Activated T-helper 1 cell treated with anti-CD3 and anti-CD28 coated beads, Interleukin-12 subunit alpha, Interleukin-12 subunit beta, Interleukin-2, Interleukin-4 antibody, amounts not matched to agents 30 ng/mL and 10 ng/mL and 1 ng/mL, durations not matched to agents 14 hours and 24 hours and 36 hours (primary cell): ENCODE data around the gene DBX1. TPM values are rescaled to one million over a fixed set of nuclear protein-coding genes. Genes with fewer than 3 reads are reported as not detected.

Source experiments
- DNase-seq: peaks from one replicate; pipeline ENCODE4 v3.0.0; 2021; ENCODE audit warnings: low spot score
- H3K27ac Mint-ChIP-seq: one replicate; pipeline ENCODE4 v1.8.0; 2021; ENCODE audit warnings: mild to moderate bottlenecking, mixed read lengths
- H3K27me3 Mint-ChIP-seq: one replicate; pipeline ENCODE4 v1.8.0; 2022; ENCODE audit warnings: mild to moderate bottlenecking, moderate library complexity, mixed read lengths; ENCODE audit not compliant: insufficient read depth
- H3K36me3 Mint-ChIP-seq: one replicate; pipeline ENCODE4 v1.8.0; 2021; ENCODE audit warnings: low read depth, mixed read lengths
- H3K4me1 Mint-ChIP-seq: one replicate; pipeline ENCODE4 v1.8.0; 2021; ENCODE audit warnings: low read depth, mixed read lengths
- H3K4me3 Mint-ChIP-seq: one replicate; pipeline ENCODE4 v1.8.0; 2021; ENCODE audit warnings: mild to moderate bottlenecking, moderate library complexity, mixed read lengths
- H3K9me3 Mint-ChIP-seq: one replicate; pipeline ENCODE4 v1.8.0; 2021; ENCODE audit warnings: mixed read lengths
- intact Hi-C: fragments of 100-400 bp; cut with micrococcal nuclease; formaldehyde crosslinking; loops from one replicate; pipeline ENCODE4 v1.15.1; 2024
- total RNA-seq: library from RNA; stranded (reverse); gene quantifications from 2 replicates; pipeline ENCODE4 v1.2.3, GENCODE V29; 2022

The DBX1 gene
- total RNA-seq, 1 donor from 2014 or later: not detected

- peaks cover 20% of the 10 kb centered on the region for H3K27me3 Mint-ChIP-seq
- peak; percentile 43 for DNase-seq
- H3K4me1 Mint-ChIP-seq: peaks cover 14% of the 10 kb centered on the region
- intact Hi-C loops: loop anchor here (1.0 kb wide), 4 partner anchors 177 to 544 kb away; no protein-coding TSS in a partner anchor
- no peak overlapping the region for H3K27ac Mint-ChIP-seq
- H3K36me3 Mint-ChIP-seq: no peaks in the 10 kb centered on the region
- no peak overlapping the region for H3K4me3 Mint-ChIP-seq
- no peaks in the 10 kb centered on the region for H3K9me3 Mint-ChIP-seq
Observed at GRCh38 chr11:20127671-20128527, 32.4 kb downstream of the DBX1 start.

DNA sequence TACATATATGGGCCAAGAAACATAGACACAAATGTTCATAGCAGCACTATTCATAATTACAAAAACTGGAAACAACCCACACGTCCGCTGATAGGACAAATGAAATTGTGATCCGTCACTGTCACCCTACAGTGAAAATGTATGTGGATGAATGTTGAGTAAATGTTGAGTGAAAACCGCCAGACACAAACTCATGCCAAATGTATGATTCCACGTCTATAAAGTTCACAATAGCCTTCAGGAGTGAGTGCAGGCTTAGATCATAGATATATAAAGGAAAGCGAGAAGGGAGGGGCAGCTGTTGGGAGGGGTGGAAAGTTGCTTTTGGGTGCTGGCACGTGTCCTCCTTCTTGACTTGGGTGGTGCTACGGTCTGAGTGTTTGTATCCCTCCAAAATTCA, 33.6 kb downstream of the DBX1 start:
- Mint-ChIP-seq H3K9me3 (no peaks in the 10 kb centered on the region), H3K27me3 (peaks cover 20% of the 10 kb centered on the region), H3K4me1 (peaks cover 4% of the 10 kb centered on the region), H3K4me3 (no peak overlapping the region), H3K27ac (no peak overlapping the region), H3K36me3 (no peaks in the 10 kb centered on the region)
- intact Hi-C loops: no loop called here
- no peak for DNase-seq

GRCh38 chr11:20125927-20126326, 34.3 kb downstream of the DBX1 start:
- no peak overlapping the region for H3K4me3 Mint-ChIP-seq
- intact Hi-C loops: no loop called here
- no peaks in the 10 kb centered on the region for H3K9me3 Mint-ChIP-seq
- no peak overlapping the region for H3K27ac Mint-ChIP-seq
- no peaks in the 10 kb centered on the region for H3K4me1 Mint-ChIP-seq
- peaks cover 18% of the 10 kb centered on the region for H3K27me3 Mint-ChIP-seq
- no peaks in the 10 kb centered on the region for H3K36me3 Mint-ChIP-seq
- DNase-seq: no peak

DNA sequence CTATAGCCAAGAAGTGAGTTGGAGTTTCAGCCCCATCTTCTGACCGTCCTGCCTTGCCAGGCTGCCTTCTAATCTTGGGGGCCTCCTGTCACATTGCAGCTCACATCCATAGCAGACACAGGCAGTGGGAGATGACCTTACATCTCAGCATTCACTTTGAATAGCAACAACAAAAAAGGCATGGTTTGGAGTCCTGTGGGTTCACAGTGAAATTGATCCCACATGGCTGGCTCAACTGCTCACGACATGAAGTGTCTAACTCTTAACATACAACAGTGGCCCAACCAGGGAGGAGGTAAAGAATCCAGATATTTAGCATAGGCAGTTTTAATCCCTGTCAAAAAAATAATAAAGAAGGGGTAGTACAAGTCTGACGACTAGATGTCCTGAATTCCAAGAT, 38.1 kb downstream of the DBX1 start:
- H3K27me3 Mint-ChIP-seq: peaks cover 15% of the 10 kb centered on the region
- DNase-seq: no peak
- intact Hi-C loops: no loop called here

DNA sequence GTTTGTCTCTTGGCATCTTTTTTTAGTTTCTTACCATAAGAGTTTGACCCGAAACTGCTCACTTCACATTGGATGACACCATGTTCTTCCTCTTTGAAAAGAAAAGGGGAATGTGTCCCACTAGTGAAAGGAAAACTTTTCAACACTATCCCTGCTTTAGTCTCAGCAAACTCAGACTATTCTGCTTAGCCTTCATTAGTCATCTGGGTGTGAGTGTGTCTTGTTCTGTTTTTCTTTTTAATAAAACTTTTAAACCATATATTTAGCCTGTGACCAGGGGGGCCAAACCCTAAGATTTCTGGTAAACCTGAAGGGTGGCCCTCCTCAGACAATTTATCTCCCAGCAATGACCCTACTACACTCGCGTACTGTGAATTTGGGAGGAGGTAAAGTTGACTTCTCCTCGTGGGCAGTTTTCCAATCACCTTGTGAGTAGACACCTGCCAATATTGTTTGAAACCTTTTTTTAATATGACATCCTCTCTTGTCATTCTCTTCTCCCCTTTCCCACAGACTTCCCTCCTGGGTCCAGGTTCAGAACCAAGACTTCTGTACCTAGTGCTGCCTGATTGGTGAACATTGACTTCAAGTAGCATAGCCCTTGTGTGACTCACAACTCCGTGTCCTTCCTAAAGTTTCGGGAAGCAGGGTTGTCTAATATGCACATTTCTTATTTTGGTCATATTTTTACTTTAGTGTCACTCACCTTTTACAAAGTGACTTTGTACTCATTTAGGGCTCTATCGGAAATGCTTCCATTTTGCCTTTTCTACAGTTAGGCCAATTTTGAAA, 39.9 kb downstream of the DBX1 start:
- no peaks in the 10 kb centered on the region for H3K36me3 Mint-ChIP-seq
- H3K4me3 Mint-ChIP-seq: no peak overlapping the region
- peaks cover 10% of the 10 kb centered on the region for H3K27me3 Mint-ChIP-seq
- no peak overlapping the region for H3K27ac Mint-ChIP-seq
- DNase-seq: no peak
- no peaks in the 10 kb centered on the region for H3K4me1 Mint-ChIP-seq
- no peaks in the 10 kb centered on the region for H3K9me3 Mint-ChIP-seq
- intact Hi-C loops: no loop called here

More for the DNA sequence above, 38.1 kb downstream of the DBX1 start:
- Mint-ChIP-seq H3K4me3 (no peak overlapping the region), H3K27ac (no peak overlapping the region), H3K36me3 (no peaks in the 10 kb centered on the region), H3K4me1 (no peaks in the 10 kb centered on the region), H3K9me3 (no peaks in the 10 kb centered on the region)

GRCh38 chr11:20119315-20119714, 41.0 kb downstream of the DBX1 start:
- Mint-ChIP-seq H3K36me3 (no peaks in the 10 kb centered on the region), H3K9me3 (no peaks in the 10 kb centered on the region), H3K27me3 (peaks cover 9% of the 10 kb centered on the region), H3K27ac (no peak overlapping the region), H3K4me1 (no peaks in the 10 kb centered on the region), H3K4me3 (no peak overlapping the region)
- DNase-seq: no peak
- intact Hi-C loops: no loop called here

DNA sequence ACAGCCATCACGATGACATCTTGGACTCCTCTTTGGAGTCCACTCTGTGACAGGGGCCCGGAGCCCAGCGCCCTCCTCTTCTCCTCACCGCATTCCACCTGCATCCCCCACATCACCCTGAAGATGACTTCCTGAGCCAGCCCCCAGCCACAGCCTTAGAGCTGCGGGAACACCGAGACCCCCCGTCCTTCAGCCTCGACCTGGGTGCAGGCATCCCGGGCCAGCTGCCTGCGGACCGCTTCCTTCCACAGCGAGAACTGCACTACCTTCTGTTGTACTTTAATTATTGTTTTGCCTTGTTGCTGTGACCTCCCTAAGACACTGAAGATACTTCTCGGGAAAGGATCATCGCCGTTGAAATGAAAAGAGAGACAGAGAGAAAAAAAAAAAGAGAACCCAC, 42.1 kb downstream of the DBX1 start:
- no peak overlapping the region for H3K27ac Mint-ChIP-seq
- no peak for DNase-seq
- no peaks in the 10 kb centered on the region for H3K36me3 Mint-ChIP-seq
- H3K27me3 Mint-ChIP-seq: peaks cover 9% of the 10 kb centered on the region
- H3K4me1 Mint-ChIP-seq: no peaks in the 10 kb centered on the region
- no peaks in the 10 kb centered on the region for H3K9me3 Mint-ChIP-seq
- no peak overlapping the region for H3K4me3 Mint-ChIP-seq
- intact Hi-C loops: no loop called here

DNA sequence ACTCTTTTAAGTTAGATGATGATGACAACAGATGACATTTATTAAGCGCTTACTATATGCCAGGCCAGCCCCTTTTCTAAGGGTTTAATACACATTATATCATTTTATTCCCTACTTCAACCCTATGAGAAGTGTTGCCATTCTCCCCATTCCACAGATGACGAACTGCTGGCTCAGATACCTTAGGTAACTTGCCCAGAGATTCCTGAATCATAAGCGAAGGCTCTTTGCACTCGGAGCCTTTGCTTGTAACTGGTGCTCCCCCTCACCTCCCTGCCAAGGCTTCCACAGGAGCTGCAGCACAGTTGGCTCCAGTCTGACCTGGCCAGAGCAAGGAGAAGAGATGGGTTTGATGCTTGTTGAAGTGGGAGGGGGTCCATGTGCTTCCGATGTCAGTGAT, 43.0 kb downstream of the DBX1 start:
- no peaks in the 10 kb centered on the region for H3K36me3 Mint-ChIP-seq
- no peak overlapping the region for H3K27ac Mint-ChIP-seq
- H3K27me3 Mint-ChIP-seq: peaks cover 7% of the 10 kb centered on the region
- no peaks in the 10 kb centered on the region for H3K4me1 Mint-ChIP-seq
- no peaks in the 10 kb centered on the region for H3K9me3 Mint-ChIP-seq
- DNase-seq: no peak
- no peak overlapping the region for H3K4me3 Mint-ChIP-seq
- intact Hi-C loops: no loop called here

DNA sequence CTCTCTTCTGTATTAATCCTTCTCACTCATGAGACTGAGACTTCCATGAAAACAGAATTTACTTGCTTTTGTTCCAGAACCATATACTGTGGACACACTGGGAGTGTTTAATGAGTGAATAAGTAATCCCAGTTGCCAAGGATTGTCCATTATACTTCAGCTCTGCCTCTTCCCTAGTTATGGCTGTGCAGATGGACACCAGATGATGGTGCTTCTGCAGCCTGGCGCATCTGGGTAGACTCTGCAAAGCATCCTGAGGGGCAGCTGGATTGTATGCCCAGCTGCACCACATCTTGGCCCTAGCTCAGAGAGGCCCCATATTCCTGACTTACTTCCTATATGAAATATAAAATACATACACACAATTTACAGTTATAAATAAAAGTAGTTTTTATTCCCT, 43.5 kb downstream of the DBX1 start:
- no peak for DNase-seq
- intact Hi-C loops: no loop called here
- Mint-ChIP-seq H3K4me3 (no peak overlapping the region), H3K36me3 (no peaks in the 10 kb centered on the region), H3K4me1 (no peaks in the 10 kb centered on the region), H3K27me3 (peaks cover 3% of the 10 kb centered on the region), H3K27ac (no peak overlapping the region), H3K9me3 (no peaks in the 10 kb centered on the region)

DNA sequence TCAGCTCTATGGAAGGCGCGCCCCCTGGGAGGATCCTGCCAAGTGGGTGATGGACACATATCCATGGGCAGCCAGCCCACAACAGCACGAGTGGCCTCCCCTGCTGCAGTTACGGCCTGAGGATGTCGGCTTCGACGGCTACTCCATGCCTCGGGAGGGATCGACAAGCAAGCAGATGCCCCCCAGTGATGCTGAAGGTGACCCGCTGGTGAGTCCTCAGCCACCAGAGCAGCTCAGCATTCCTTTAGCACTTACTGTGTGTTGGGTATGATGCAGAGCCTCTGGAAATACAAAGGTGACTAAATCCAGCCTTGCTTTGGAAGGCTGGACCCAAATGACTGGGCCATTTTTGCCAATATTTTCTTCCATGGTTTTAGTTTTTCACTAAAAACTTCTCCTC, 45.7 kb downstream of the DBX1 start:
- Mint-ChIP-seq H3K27ac (no peak overlapping the region), H3K4me3 (no peak overlapping the region), H3K9me3 (no peaks in the 10 kb centered on the region), H3K27me3 (no peaks in the 10 kb centered on the region), H3K4me1 (no peaks in the 10 kb centered on the region), H3K36me3 (no peaks in the 10 kb centered on the region)
- DNase-seq: no peak
- intact Hi-C loops: no loop called here

GRCh38 chr11:20113149-20113438, 47.2 kb downstream of the DBX1 start:
- no peak for DNase-seq
- Mint-ChIP-seq H3K36me3 (no peaks in the 10 kb centered on the region), H3K9me3 (no peaks in the 10 kb centered on the region), H3K4me3 (no peak overlapping the region), H3K27me3 (no peaks in the 10 kb centered on the region), H3K4me1 (no peaks in the 10 kb centered on the region), H3K27ac (no peak overlapping the region)
- intact Hi-C loops: no loop called here

- Mint-ChIP-seq H3K27me3 (no peaks in the 10 kb centered on the region), H3K36me3 (no peaks in the 10 kb centered on the region), H3K27ac (no peak overlapping the region), H3K4me1 (no peaks in the 10 kb centered on the region), H3K4me3 (no peak overlapping the region), H3K9me3 (no peaks in the 10 kb centered on the region)
- intact Hi-C loops: no loop called here
- no peak for DNase-seq
Observed at GRCh38 chr11:20112291-20113148, 47.8 kb downstream of the DBX1 start.

DNA sequence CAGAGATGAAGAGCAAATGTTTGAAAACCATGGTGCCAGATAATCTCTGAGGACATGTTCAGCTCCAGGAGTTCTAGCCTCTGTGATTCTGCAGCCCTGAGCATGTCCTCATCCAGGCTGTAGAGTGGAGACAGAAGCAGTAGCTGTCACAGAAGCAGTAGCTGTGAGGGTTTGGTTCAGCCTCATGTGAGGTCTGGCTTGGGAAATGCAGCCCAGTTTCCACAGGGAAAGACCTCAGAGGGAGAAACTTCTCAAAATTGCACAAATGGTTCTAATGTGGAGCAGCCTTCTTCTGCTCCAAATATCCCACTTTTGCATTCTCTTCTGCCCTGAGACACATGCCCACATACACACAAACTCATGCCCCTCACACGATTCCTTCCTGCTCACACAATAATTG, 48.4 kb downstream of the DBX1 start:
- Mint-ChIP-seq H3K9me3 (no peaks in the 10 kb centered on the region), H3K4me1 (no peaks in the 10 kb centered on the region), H3K27ac (no peak overlapping the region), H3K27me3 (no peaks in the 10 kb centered on the region), H3K36me3 (no peaks in the 10 kb centered on the region), H3K4me3 (no peak overlapping the region)
- intact Hi-C loops: loop anchor here (1.0 kb wide), 1 partner anchor 161 kb away; no protein-coding TSS in a partner anchor
- no peak for DNase-seq
